Measurements from ENCODE around the gene FCGR2B.

Gene FCGR2B

GRCh38 chr1:161727256-161727924, 64.4 kb downstream of the FCGR2B start:
- H3K27ac ChIP-seq (ENCODE audit: low read length): peak overlapping the region; percentile 43
- H3K4me1 ChIP-seq (ENCODE audit: insufficient read depth, low read length): peaks cover 4% of the 10 kb centered on the region; the same call in 1 of the 2 replicates
- H3K4me3 ChIP-seq (ENCODE audit: low read length): peak overlapping the region; percentile 91
- H3K9me3 ChIP-seq (ENCODE audit: insufficient read depth, low read depth, low read length): no peaks in the 10 kb centered on the region
- H3K27me3 ChIP-seq (ENCODE audit: insufficient read depth, low read length): peaks cover 61% of the 10 kb centered on the region
- H3K36me3 ChIP-seq (ENCODE audit: insufficient read depth, low read depth, low read length): no peaks in the 10 kb centered on the region
- H3K9ac ChIP-seq (ENCODE audit: low read depth, low read length): peak overlapping the region; percentile 89

Data from iPS-20b (cell line).